GM12878 (cell line): ENCODE results near the gene SRMS. TPM values are rescaled to one million over a fixed set of nuclear protein-coding genes. Genes with fewer than 3 reads are reported as not detected.

Experiments
- ATAC-seq: fragments of 200-7000 bp; cut with Tn5 transposase; 3 replicates; pipeline ENCODE4 v1.9.1; 2020; ENCODE audit warnings: mild to moderate bottlenecking, moderate library complexity
- BruUV-seq: library from RNA; stranded (reverse); fragments of 400-500 nt; replicated peaks from 2 replicates; lab custom pipeline; 2021; lab: Mats Ljungman, UMichigan
- CTCF ChIA-PET: fragments of 300-600 bp; sonication (Branson Sonifier 250); formaldehyde crosslinking; extraction: SDS; loops from one replicate; lab custom pipeline; 2021; ENCODE audit warnings: inconsistent platforms; lab: Yijun Ruan, JAX
- POLR2A ChIA-PET: fragments of 350-600 bp; formaldehyde crosslinking; extraction: SDS; loops from one replicate; lab custom pipeline; 2021; ENCODE audit warnings: inconsistent platforms; lab: Charles Lee
- RAD21 ChIA-PET: fragments of 300-600 bp; sonication (Branson Sonifier 250); formaldehyde crosslinking; loops from one replicate; lab custom pipeline; 2023; ENCODE audit warnings: antibody characterized with exemption; ENCODE audit not compliant: unreplicated experiment; lab: Charles Lee
- SMC1A ChIA-PET: fragments of 300-600 bp; sonication (Branson Sonifier 250); formaldehyde crosslinking; loops from one replicate; lab custom pipeline; 2023; ENCODE audit not compliant: unreplicated experiment, uncharacterized antibody; lab: Charles Lee
- DNase-seq: peaks from one replicate; pipeline ENCODE4 v3.0.0-alpha.2; 2011; ENCODE audit warnings: low read depth, low spot score
- FAIRE-seq: peaks from 3 replicates; lab custom pipeline; 2011; peaks lifted over from hg19 to GRCh38; lab: Jason Lieb, UNC
- H2AFZ ChIP-seq: 2 replicates; pipeline ENCODE4 v1.6.0; 2011; ENCODE audit warnings: low read depth, low read length, control low read depth; ENCODE audit not compliant: control insufficient read depth
- H3K27ac ChIP-seq: 2 replicates; pipeline ENCODE4 v1.5.1; 2011; ENCODE audit warnings: control low read depth; ENCODE audit not compliant: control insufficient read depth, insufficient read depth
- H3K27me3 ChIP-seq, 2 experiments: replicated peaks in 1 of 2; 2 replicates each; pipeline versions ENCODE4 v1.6.0 to v1.6.1; 2011; ENCODE audit warnings: low read length in 1 of 2; ENCODE audit not compliant: control insufficient read depth in 2 of 2, insufficient read depth in 2 of 2
- H3K36me3 ChIP-seq, 2 experiments: 2 replicates each; pipeline ENCODE4 v1.5.1; 2011; ENCODE audit warnings: low read length in 1 of 2; ENCODE audit not compliant: control insufficient read depth in 2 of 2, insufficient read depth in 2 of 2
- H3K4me1 ChIP-seq: 2 replicates; pipeline ENCODE4 v1.6.1; 2011; ENCODE audit warnings: mild to moderate bottlenecking, low read length, moderate library complexity, mixed read lengths; ENCODE audit not compliant: control insufficient read depth, insufficient read depth
- H3K4me2 ChIP-seq: 2 replicates; pipeline ENCODE4 v1.6.0; 2011; ENCODE audit warnings: control low read depth; ENCODE audit not compliant: control insufficient read depth, insufficient read depth
- H3K4me3 ChIP-seq: fragments of 200-600 bp; sonication (generic); 2 replicates; pipeline ENCODE4 v1.5.1; 2016
- H3K79me2 ChIP-seq: 2 replicates; pipeline ENCODE4 v1.6.0; 2011; ENCODE audit warnings: low read length; ENCODE audit not compliant: control insufficient read depth, insufficient read depth
- H3K9ac ChIP-seq: 2 replicates; pipeline ENCODE4 v1.8.0; 2011; ENCODE audit warnings: low read length, control low read depth, mixed read lengths; ENCODE audit not compliant: control insufficient read depth, insufficient read depth
- H3K9me3 ChIP-seq: replicated peaks from 3 replicates; pipeline ENCODE4 v1.5.1; 2011; ENCODE audit warnings: mild to moderate bottlenecking, low read length; ENCODE audit not compliant: control insufficient read depth, insufficient read depth
- H4K20me1 ChIP-seq: 2 replicates; pipeline ENCODE4 v1.6.0; 2011; ENCODE audit not compliant: control insufficient read depth, insufficient read depth
- BCL3 ChIP-seq: IDR thresholded peaks from 2 replicates; pipeline ENCODE4 v1.6.1; 2011; ENCODE audit warnings: borderline replicate concordance, low read depth, mild to moderate bottlenecking, moderate library complexity, low read length; ENCODE audit not compliant: insufficient read depth, poor library complexity, severe bottlenecking
- CEBPB ChIP-seq, 2 experiments: fragments of 150-350 bp in 1 of 2; IDR thresholded peaks; 2 replicates each; pipeline ENCODE4 v1.6.1; 2012 to 2014; ENCODE audit warnings: low read depth in 2 of 2, low read length in 2 of 2, borderline replicate concordance in 1 of 2, inconsistent platforms in 1 of 2
- FOXM1 ChIP-seq: IDR thresholded peaks from 2 replicates; pipeline ENCODE4 v1.6.1; 2012; ENCODE audit warnings: low read depth, mild to moderate bottlenecking, inconsistent platforms, low read length, moderate library complexity
- GATAD2B ChIP-seq: fragments of 450-650 bp; conservative IDR thresholded peaks from 2 replicates; pipeline ENCODE4 v1.6.1; 2017; ENCODE audit warnings: low read depth, mild to moderate bottlenecking, moderate library complexity
- NR2F1 ChIP-seq: fragments of 450-650 bp; conservative IDR thresholded peaks from 2 replicates; pipeline ENCODE4 v1.6.1; 2017; ENCODE audit warnings: mild to moderate bottlenecking
- NRF1 ChIP-seq: conservative IDR thresholded peaks from 2 replicates; pipeline ENCODE4 v1.6.1; 2011; ENCODE audit warnings: mild to moderate bottlenecking, low read depth, low read length, improper control_type of control experiment
- PBX3 ChIP-seq: IDR thresholded peaks from 2 replicates; pipeline ENCODE4 v1.6.1; 2011; ENCODE audit warnings: mild to moderate bottlenecking, low read depth, low read length, moderate library complexity; ENCODE audit not compliant: insufficient replicate concordance
- RELA ChIP-seq: fragments of 450-650 bp; IDR thresholded peaks from 2 replicates; pipeline ENCODE4 v1.8.0; 2014; ENCODE audit warnings: borderline replicate concordance; ENCODE audit not compliant: partially characterized antibody
- TCF3 ChIP-seq: IDR thresholded peaks from 2 replicates; pipeline ENCODE4 v1.6.1; 2012; ENCODE audit warnings: low read depth, mild to moderate bottlenecking, low read length, borderline replicate concordance; ENCODE audit not compliant: insufficient read depth
- TCF7 ChIP-seq: IDR thresholded peaks from 2 replicates; pipeline ENCODE4 v1.6.1; 2014; ENCODE audit warnings: antibody characterized with exemption, borderline replicate concordance
- WGBS: methylation state at CpG from one replicate; pipeline ENCODE4 v1.1.6; 2016; ENCODE audit warnings: low lambda C conversion rate; ENCODE audit not compliant: insufficient replicate concordance, insufficient coverage; ENCODE audit errors: missing lambda C conversion rate; 5-methylcytosine and 5-hydroxymethylcytosine counted together
- in situ Hi-C: fragments of 300-500 bp; cut with MboI; formaldehyde crosslinking; loops from 9 replicates; pipeline ENCODE4 v1.14.3; 2018; ENCODE audit warnings: mixed read lengths
- intact Hi-C: fragments of 100-400 bp; cut with micrococcal nuclease; formaldehyde crosslinking; loops from one replicate; pipeline ENCODE4 v1.14.2; 2022; ENCODE audit not compliant: unreplicated experiment
- polyA plus RNA-seq, 11 experiments: library from polyadenylated mRNA; depleted of rRNA in 4 of 11; unstranded in 6 of 11; stranded (reverse) in 5 of 11; fragments of >200 nt; fragmentation: Nextera tagmentation in 4 of 11; fragmentation: Illumina TruSeq in 1 of 11; extraction: Ambion mirVana in 4 of 11; extraction: Trizol in 1 of 11; gene quantifications; 1 replicate in 1 of 11; 2 replicates in 10 of 11; pipeline versions ENCODE4 v1.2.1 to v1.2.3, GENCODE V29; 2011 to 2016; ENCODE audit warnings: inconsistent platforms in 2 of 11, missing spikeins in 2 of 11, low read depth in 1 of 11
- total RNA-seq, 4 experiments: library from RNA; depleted of rRNA in 3 of 4; stranded (reverse); fragments of >200 nt in 3 of 4; fragmentation: Illumina TruSeq in 1 of 4; extraction: Trizol in 1 of 4; gene quantifications; 2 replicates each; pipeline versions ENCODE4 v1.2.1 to v1.2.3, GENCODE V29; 2013 to 2021

The SRMS gene
- total and polyA plus RNA-seq, 10 of the 15 experiments (the other 5 are each of a cell fraction or from before 2014, with no cell fraction given), result not detected

- ChIA-PET POLR2A (no interaction called here), SMC1A (interaction anchor here (0.6 kb wide), 1 partner anchor 8 kb away, joined by 3 read pairs; no protein-coding TSS in a partner anchor), RAD21 (no interaction called here), CTCF (interaction anchor here (0.8 kb wide), 1 partner anchor 38 kb away, joined by 3 read pairs; no protein-coding TSS in a partner anchor)
- in situ Hi-C loops, result no loop called here
- no TSS peak for BruUV-seq
- H3K27ac ChIP-seq, result no peak overlapping the region
- TF ChIP-seq BCL3, result peak; percentile 86
- no peak for TF ChIP-seq FOXM1
- no peak; the same call in 1 of the 2 replicates for TF ChIP-seq GATAD2B
- TF ChIP-seq TCF3, result peak; percentile 76; the same call in 1 of the 2 replicates
- 0 out of 2 replicates have a peak, but pooled peaks have one; percentile 19 for TF ChIP-seq NR2F1
- TF ChIP-seq RELA, result no peak
- no peak for TF ChIP-seq TCF7
- no peak for TF ChIP-seq NRF1
- no peak for TF ChIP-seq CEBPB (IDR thresholded peaks at IDR 0.05; ENCODE audit: borderline replicate concordance in 1 of 2, low read depth in 2 of 2, low read length in 2 of 2)
- TF ChIP-seq PBX3, result peak; percentile 9
- H3K27me3 ChIP-seq, result no peaks in the 10 kb centered on the region
- no peaks in the 10 kb centered on the region for H4K20me1 ChIP-seq
- no peak overlapping the region for H3K4me2 ChIP-seq
- FAIRE-seq (no peak), ATAC-seq (no peak), DNase-seq (no peak)
- H3K36me3 ChIP-seq, result no peaks in the 10 kb centered on the region
- no peaks in the 10 kb centered on the region for H3K9me3 ChIP-seq
- 60% methylated on average over 39 of the region's 49 CpGs for WGBS
- H3K4me3 ChIP-seq, result no peak overlapping the region
- no peak overlapping the region for H3K9ac ChIP-seq
- intact Hi-C loops, result loop anchor here (5.0 kb wide), 4 partner anchors 92 to 587 kb away; partner anchors contain the start of gene GMEB2
- H3K4me1 ChIP-seq, result peaks cover 14% of the 10 kb centered on the region
- no peaks in the 10 kb centered on the region for H3K79me2 ChIP-seq
- no peak overlapping the region for H2AFZ ChIP-seq
These were observed 12.5 kb downstream of the SRMS start for GRCh38 chr20:63534831-63535651.
